SK-N-SH treated with all-trans-retinoic acid at 6 μM for 48 hours (cell line): ENCODE measurements around the gene ART1.

Source experiments
- ATAC-seq: fragments of 200-7000 bp; cut with Tn5 transposase; 3 replicates; pipeline ENCODE4 v1.9.1; 2020; ENCODE audit warnings: mild to moderate bottlenecking, moderate library complexity
- ARNTL ChIP-seq: fragments of 450-650 bp; formaldehyde crosslinking; IDR thresholded peaks from 2 replicates; pipeline ENCODE4 v1.5.0; 2020; ENCODE audit warnings: low read depth, mild to moderate bottlenecking, moderate library complexity, borderline replicate concordance
- BACH2 ChIP-seq: fragments of 250-450 bp; sonication (Bioruptor Pico); IDR thresholded peaks from 2 replicates; pipeline ENCODE4 v1.9.0; 2021; ENCODE audit warnings: mild to moderate bottlenecking, borderline replicate concordance
- CREB5 ChIP-seq: fragments of 250-450 bp; sonication (Bioruptor Pico); IDR thresholded peaks from 2 replicates; pipeline ENCODE4 v1.5.1; 2020; ENCODE audit warnings: low read depth, mild to moderate bottlenecking, moderate library complexity
- CSDC2 ChIP-seq: fragments of 250-450 bp; sonication (Bioruptor Pico); IDR thresholded peaks from 2 replicates; pipeline ENCODE4 v1.5.0; 2020; ENCODE audit warnings: mild to moderate bottlenecking, moderate library complexity
- ESRRG ChIP-seq: fragments of 250-450 bp; sonication (Bioruptor Pico); IDR thresholded peaks from 2 replicates; pipeline ENCODE4 v1.6.1; 2021; ENCODE audit warnings: mild to moderate bottlenecking
- GLIS3 ChIP-seq: fragments of 250-450 bp; sonication (Bioruptor Pico); IDR thresholded peaks from 2 replicates; pipeline ENCODE4 v1.5.0; 2020; ENCODE audit warnings: mild to moderate bottlenecking, moderate library complexity
- ISL1 ChIP-seq: fragments of 250-450 bp; sonication (Bioruptor Pico); IDR thresholded peaks from 2 replicates; pipeline ENCODE4 v2.1.2; 2022; ENCODE audit warnings: mild to moderate bottlenecking, moderate library complexity
- OSR1 ChIP-seq: fragments of 250-450 bp; sonication (Bioruptor Pico); IDR thresholded peaks from 2 replicates; pipeline ENCODE4 v1.8.0; 2022; ENCODE audit warnings: moderate library complexity, mild to moderate bottlenecking, inconsistent platforms
- PPARA ChIP-seq: fragments of 250-450 bp; sonication (Bioruptor Pico); IDR thresholded peaks from 2 replicates; pipeline ENCODE4 v1.5.0; 2020; ENCODE audit warnings: mild to moderate bottlenecking, borderline replicate concordance
- RARB ChIP-seq: fragments of 250-450 bp; sonication (Bioruptor Pico); IDR thresholded peaks from 2 replicates; pipeline ENCODE4 v1.8.0; 2021; ENCODE audit warnings: mild to moderate bottlenecking, moderate library complexity
- TOX ChIP-seq: fragments of 250-450 bp; sonication (Bioruptor Pico); IDR thresholded peaks from 2 replicates; pipeline ENCODE4 v1.8.0; 2021; ENCODE audit warnings: mild to moderate bottlenecking, moderate library complexity, borderline replicate concordance
- ZC3H10 ChIP-seq: fragments of 250-450 bp; sonication (Bioruptor Pico); IDR thresholded peaks from 2 replicates; pipeline ENCODE4 v1.5.1; 2021; ENCODE audit warnings: mild to moderate bottlenecking, moderate library complexity
- ZFP3 ChIP-seq: fragments of 250-450 bp; sonication (Bioruptor Pico); IDR thresholded peaks from 2 replicates; pipeline ENCODE4 v1.5.0; 2020; ENCODE audit warnings: mild to moderate bottlenecking, moderate library complexity
- ZFP30 ChIP-seq: fragments of 450-650 bp; formaldehyde crosslinking; IDR thresholded peaks from 2 replicates; pipeline ENCODE4 v1.5.0; 2022; ENCODE audit warnings: mild to moderate bottlenecking, moderate library complexity
- ZNF565 ChIP-seq: fragments of 450-650 bp; formaldehyde crosslinking; conservative IDR thresholded peaks from 2 replicates; pipeline ENCODE4 v1.5.0; 2020; ENCODE audit warnings: low read depth, mild to moderate bottlenecking, moderate library complexity
- ZNF70 ChIP-seq: fragments of 450-650 bp; formaldehyde crosslinking; IDR thresholded peaks from 2 replicates; pipeline ENCODE4 v1.5.0; 2020; ENCODE audit warnings: mild to moderate bottlenecking, moderate library complexity
- ZNF8 ChIP-seq: fragments of 450-650 bp; formaldehyde crosslinking; IDR thresholded peaks from 2 replicates; pipeline ENCODE4 v1.5.0; 2020; ENCODE audit warnings: mild to moderate bottlenecking, moderate library complexity
- TF ChIP-seq, protein P1 (sequence below): fragments of 250-450 bp; sonication (Bioruptor Pico); IDR thresholded peaks from 2 replicates; pipeline ENCODE4 v1.8.0; 2020; ENCODE audit warnings: mild to moderate bottlenecking, moderate library complexity, borderline replicate concordance
- TF ChIP-seq, protein P2 (sequence below): fragments of 250-450 bp; sonication (Bioruptor Pico); IDR thresholded peaks from 2 replicates; pipeline ENCODE4 v1.5.0; 2020; ENCODE audit warnings: mild to moderate bottlenecking, moderate library complexity
- TF ChIP-seq, protein P3 (sequence below): fragments of 250-450 bp; sonication (Bioruptor Pico); IDR thresholded peaks from 2 replicates; pipeline ENCODE4 v1.8.0; 2021; ENCODE audit warnings: low read depth, mild to moderate bottlenecking, moderate library complexity, borderline replicate concordance
- TF ChIP-seq, protein P4 (sequence below): fragments of 250-450 bp; sonication (Bioruptor Pico); IDR thresholded peaks from 2 replicates; pipeline ENCODE4 v1.5.1; 2021; ENCODE audit warnings: mild to moderate bottlenecking, moderate library complexity

Gene ART1

GRCh38 chr11:3659595-3660515 is 14.9 kb downstream of the ART1 start:
- ATAC-seq = no peak
- TF ChIP-seq TOX (CRISPR knock-in tag) (no peak), ZNF565 (CRISPR knock-in tag) (no peak), RARB (CRISPR knock-in tag) (no peak), ZNF70 (CRISPR knock-in tag) (no peak)

DNA sequence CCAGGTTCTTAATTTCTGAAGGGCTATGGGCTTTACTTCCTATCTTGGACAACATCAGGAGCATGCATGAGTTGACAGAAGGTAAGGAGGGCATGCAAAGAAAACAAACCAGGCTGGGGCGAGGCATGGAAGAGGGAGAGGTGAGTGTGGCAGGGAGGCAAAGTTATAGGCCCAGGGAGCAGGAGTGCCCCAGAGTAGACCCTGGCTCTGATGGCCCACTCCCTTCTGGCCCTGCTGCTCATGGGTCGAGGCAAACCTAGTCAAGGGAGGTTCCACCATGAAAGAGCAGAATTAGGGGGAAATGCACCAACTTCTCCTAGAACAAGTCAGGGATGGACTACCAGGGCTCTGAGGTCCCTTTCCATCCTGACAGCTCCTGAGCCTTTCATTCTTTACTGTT is 16.0 kb downstream of the ART1 start:
- TF ChIP-seq ZNF8 (CRISPR knock-in tag) (no peak), CREB5 (CRISPR knock-in tag) (no peak), ZC3H10 (CRISPR knock-in tag) (no peak), CSDC2 (CRISPR knock-in tag) (no peak), PPARA (CRISPR knock-in tag) (no peak), ARNTL (CRISPR knock-in tag) (no peak), ISL1 (CRISPR knock-in tag) (no peak), ESRRG (CRISPR knock-in tag) (no peak), ZNF565 (CRISPR knock-in tag) (no peak), ZFP30 (CRISPR knock-in tag) (no peak), BACH2 (no peak), ZNF70 (CRISPR knock-in tag) (no peak), ZFP3 (CRISPR knock-in tag) (no peak), GLIS3 (CRISPR knock-in tag) (no peak), OSR1 (CRISPR knock-in tag) (no peak), TOX (CRISPR knock-in tag) (no peak)
- TF ChIP-seq, protein P1, sequence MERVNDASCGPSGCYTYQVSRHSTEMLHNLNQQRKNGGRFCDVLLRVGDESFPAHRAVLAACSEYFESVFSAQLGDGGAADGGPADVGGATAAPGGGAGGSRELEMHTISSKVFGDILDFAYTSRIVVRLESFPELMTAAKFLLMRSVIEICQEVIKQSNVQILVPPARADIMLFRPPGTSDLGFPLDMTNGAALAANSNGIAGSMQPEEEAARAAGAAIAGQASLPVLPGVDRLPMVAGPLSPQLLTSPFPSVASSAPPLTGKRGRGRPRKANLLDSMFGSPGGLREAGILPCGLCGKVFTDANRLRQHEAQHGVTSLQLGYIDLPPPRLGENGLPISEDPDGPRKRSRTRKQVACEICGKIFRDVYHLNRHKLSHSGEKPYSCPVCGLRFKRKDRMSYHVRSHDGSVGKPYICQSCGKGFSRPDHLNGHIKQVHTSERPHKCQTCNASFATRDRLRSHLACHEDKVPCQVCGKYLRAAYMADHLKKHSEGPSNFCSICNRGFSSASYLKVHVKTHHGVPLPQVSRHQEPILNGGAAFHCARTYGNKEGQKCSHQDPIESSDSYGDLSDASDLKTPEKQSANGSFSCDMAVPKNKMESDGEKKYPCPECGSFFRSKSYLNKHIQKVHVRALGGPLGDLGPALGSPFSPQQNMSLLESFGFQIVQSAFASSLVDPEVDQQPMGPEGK (CRISPR knock-in tag) = no peak
- TF ChIP-seq, protein P2, sequence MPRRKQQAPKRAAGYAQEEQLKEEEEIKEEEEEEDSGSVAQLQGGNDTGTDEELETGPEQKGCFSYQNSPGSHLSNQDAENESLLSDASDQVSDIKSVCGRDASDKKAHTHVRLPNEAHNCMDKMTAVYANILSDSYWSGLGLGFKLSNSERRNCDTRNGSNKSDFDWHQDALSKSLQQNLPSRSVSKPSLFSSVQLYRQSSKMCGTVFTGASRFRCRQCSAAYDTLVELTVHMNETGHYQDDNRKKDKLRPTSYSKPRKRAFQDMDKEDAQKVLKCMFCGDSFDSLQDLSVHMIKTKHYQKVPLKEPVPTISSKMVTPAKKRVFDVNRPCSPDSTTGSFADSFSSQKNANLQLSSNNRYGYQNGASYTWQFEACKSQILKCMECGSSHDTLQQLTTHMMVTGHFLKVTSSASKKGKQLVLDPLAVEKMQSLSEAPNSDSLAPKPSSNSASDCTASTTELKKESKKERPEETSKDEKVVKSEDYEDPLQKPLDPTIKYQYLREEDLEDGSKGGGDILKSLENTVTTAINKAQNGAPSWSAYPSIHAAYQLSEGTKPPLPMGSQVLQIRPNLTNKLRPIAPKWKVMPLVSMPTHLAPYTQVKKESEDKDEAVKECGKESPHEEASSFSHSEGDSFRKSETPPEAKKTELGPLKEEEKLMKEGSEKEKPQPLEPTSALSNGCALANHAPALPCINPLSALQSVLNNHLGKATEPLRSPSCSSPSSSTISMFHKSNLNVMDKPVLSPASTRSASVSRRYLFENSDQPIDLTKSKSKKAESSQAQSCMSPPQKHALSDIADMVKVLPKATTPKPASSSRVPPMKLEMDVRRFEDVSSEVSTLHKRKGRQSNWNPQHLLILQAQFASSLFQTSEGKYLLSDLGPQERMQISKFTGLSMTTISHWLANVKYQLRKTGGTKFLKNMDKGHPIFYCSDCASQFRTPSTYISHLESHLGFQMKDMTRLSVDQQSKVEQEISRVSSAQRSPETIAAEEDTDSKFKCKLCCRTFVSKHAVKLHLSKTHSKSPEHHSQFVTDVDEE (CRISPR knock-in tag) = no peak
- TF ChIP-seq, protein P3, sequence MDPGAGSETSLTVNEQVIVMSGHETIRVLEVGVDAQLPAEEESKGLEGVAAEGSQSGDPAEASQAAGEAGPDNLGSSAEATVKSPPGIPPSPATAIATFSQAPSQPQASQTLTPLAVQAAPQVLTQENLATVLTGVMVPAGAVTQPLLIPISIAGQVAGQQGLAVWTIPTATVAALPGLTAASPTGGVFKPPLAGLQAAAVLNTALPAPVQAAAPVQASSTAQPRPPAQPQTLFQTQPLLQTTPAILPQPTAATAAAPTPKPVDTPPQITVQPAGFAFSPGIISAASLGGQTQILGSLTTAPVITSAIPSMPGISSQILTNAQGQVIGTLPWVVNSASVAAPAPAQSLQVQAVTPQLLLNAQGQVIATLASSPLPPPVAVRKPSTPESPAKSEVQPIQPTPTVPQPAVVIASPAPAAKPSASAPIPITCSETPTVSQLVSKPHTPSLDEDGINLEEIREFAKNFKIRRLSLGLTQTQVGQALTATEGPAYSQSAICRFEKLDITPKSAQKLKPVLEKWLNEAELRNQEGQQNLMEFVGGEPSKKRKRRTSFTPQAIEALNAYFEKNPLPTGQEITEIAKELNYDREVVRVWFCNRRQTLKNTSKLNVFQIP (CRISPR knock-in tag) = no peak
- TF ChIP-seq, protein P4, sequence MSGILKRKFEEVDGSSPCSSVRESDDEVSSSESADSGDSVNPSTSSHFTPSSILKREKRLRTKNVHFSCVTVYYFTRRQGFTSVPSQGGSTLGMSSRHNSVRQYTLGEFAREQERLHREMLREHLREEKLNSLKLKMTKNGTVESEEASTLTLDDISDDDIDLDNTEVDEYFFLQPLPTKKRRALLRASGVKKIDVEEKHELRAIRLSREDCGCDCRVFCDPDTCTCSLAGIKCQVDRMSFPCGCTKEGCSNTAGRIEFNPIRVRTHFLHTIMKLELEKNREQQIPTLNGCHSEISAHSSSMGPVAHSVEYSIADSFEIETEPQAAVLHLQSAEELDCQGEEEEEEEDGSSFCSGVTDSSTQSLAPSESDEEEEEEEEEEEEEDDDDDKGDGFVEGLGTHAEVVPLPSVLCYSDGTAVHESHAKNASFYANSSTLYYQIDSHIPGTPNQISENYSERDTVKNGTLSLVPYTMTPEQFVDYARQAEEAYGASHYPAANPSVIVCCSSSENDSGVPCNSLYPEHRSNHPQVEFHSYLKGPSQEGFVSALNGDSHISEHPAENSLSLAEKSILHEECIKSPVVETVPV (CRISPR knock-in tag) = no peak

GRCh38 chr11:3662856-3663255 is 17.9 kb downstream of the ART1 start:
- TF ChIP-seq OSR1 (CRISPR knock-in tag) (no peak), ZC3H10 (CRISPR knock-in tag) (no peak), ZNF70 (CRISPR knock-in tag) (no peak), PPARA (CRISPR knock-in tag) (no peak), ESRRG (CRISPR knock-in tag) (no peak)
- no peak for ATAC-seq

More for the DNA sequence above, 16.0 kb downstream of the ART1 start:
- ATAC-seq = no peak; the same call in 2 of the 3 replicates
